Transverse colon (tissue), 4 donors: ENCODE results near the gene TPST2. TPM values are rescaled to one million over a fixed set of nuclear protein-coding genes. Genes with fewer than 3 reads are reported as not detected.

ENCODE experiments used
- DNase-seq: peaks from one replicate; pipeline ENCODE4 v3.0.0-alpha.2; 2019
- H3K27ac ChIP-seq, 4 donors: fragments of 200-600 bp; sonication (generic); 2 replicates each; pipeline ENCODE4 v1.5.1; 2016 to 2018; ENCODE audit warnings: inconsistent platforms in 4 of 4
- H3K27me3 ChIP-seq: fragments of 200-600 bp; sonication (generic); 2 replicates; pipeline ENCODE4 v1.5.1; 2017; ENCODE audit warnings: inconsistent platforms
- H3K36me3 ChIP-seq, 4 donors: fragments of 200-600 bp; sonication (generic); 2 replicates each; pipeline ENCODE4 v1.5.1; 2017 to 2019; ENCODE audit warnings: inconsistent platforms in 4 of 4
- H3K4me1 ChIP-seq, 4 donors: fragments of 200-600 bp; sonication (generic); 2 replicates each; pipeline ENCODE4 v1.5.1; 2017 to 2020; ENCODE audit warnings: inconsistent platforms in 4 of 4
- H3K4me3 ChIP-seq, 4 donors: fragments of 200-600 bp; sonication (generic); 1 replicate in 1 of 4; 2 replicates in 3 of 4; pipeline versions ENCODE4 v1.5.1 to v1.6.1; 2017 to 2019; ENCODE audit warnings: inconsistent platforms in 4 of 4
- H3K9me3 ChIP-seq, 2 donors: fragments of 200-600 bp; sonication (generic); 2 replicates each; pipeline ENCODE4 v1.5.1; 2017 to 2019; ENCODE audit warnings: inconsistent platforms in 2 of 2
- EP300 ChIP-seq: sonication (generic); formaldehyde crosslinking; IDR thresholded peaks from one replicate; pipeline ENCODE4 v1.6.1; 2017; ENCODE audit warnings: antibody characterized with exemption, low read depth
- POLR2A ChIP-seq: fragments of 450-650 bp; IDR thresholded peaks from one replicate; pipeline ENCODE4 v1.6.1; 2016; ENCODE audit warnings: antibody characterized with exemption, mild to moderate bottlenecking, moderate library complexity
- POLR2AphosphoS5 ChIP-seq, 3 donors: sonication (generic); formaldehyde crosslinking; IDR thresholded peaks; one replicate each; pipeline ENCODE4 v1.6.1; 2016; ENCODE audit warnings: antibody characterized with exemption in 3 of 3
- WGBS, 2 donors: methylation state at CpG; one replicate each; pipeline ENCODE4 v1.1.5; 2018; ENCODE audit warnings: low coverage in 1 of 2; 5-methylcytosine and 5-hydroxymethylcytosine counted together
- in situ Hi-C, 4 donors: fragments of 200-750 bp; cut with MboI; loops; one replicate each; pipeline versions ENCODE4 v1.15.0 to v1.15.1; 2017; ENCODE audit warnings: low sequenced_read_pairs in 3 of 4, low pct_ligation_motif_present in 1 of 4, low pct_unique_long_range_greater_than_20kb in 1 of 4
- intact Hi-C: fragments of 100-400 bp; cut with DNase I; formaldehyde crosslinking; loops from one replicate; pipeline ENCODE4 v1.15.1; 2023; ENCODE audit warnings: low total_unique reads
- total RNA-seq, 4 donors: library from RNA; depleted of rRNA; stranded (reverse); fragments of >200 nt; gene quantifications; one replicate each; pipeline ENCODE4 v1.1.0, GENCODE V29; 2016
- TF ChIP-seq, protein P1 (sequence below), 5 experiments: fragments of 200-600 bp in 3 of 5; fragments of 450-650 bp in 2 of 5; sonication (generic) in 3 of 5; IDR thresholded peaks; 1 replicate in 2 of 5; 2 replicates in 3 of 5; pipeline ENCODE4 v1.5.1; 2016 to 2017; ENCODE audit warnings: antibody characterized with exemption in 5 of 5, inconsistent platforms in 3 of 5, mild to moderate bottlenecking in 2 of 5, moderate library complexity in 1 of 5

Gene TPST2
- total RNA-seq, 4 donors from 2014 or later, result 14.3 to 35.6 (median 26.8) TPM

DNA sequence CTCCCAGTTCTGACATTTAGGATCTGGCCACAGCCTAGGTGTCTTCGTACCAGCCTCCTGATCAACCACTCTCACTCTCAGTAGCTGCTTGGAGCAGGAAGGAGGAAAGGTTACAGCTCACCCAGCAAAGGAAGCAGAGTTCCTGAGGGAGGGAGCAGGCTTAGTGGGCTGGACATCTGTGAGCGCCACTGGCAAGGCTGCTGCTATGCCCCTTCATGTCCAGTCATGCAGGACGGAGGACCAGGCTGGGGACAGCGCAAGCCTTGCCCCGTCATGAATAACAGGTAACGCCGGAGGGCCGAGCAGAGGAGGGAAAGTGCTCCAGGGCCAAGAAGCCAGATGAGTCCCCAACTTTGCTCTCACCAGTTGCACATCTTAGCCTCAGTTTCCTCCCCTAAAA lies 25.8 kb downstream of the TPST2 start:
- Histone ChIP-seq H3K36me3 (no peaks in the 10 kb centered on the region), H3K27me3 (no peaks in the 10 kb centered on the region), H3K4me3 (no peak overlapping the region), H3K27ac (no peak overlapping the region), H3K4me1 (no peaks in the 10 kb centered on the region), H3K9me3 (no peaks in the 10 kb centered on the region)
- no peak for DNase-seq
- 94% methylated on average over 8 of the region's 8 CpGs; no CpG with 5 or more reads in 1 of the 2 donors for WGBS, 2 donors
- intact Hi-C loops (no loop called here), in situ Hi-C loops (no loop called here)
- TF ChIP-seq POLR2A, result no peak
- no peak for TF ChIP-seq EP300
- no peak for TF ChIP-seq POLR2AphosphoS5 (IDR thresholded peaks at IDR 0.05)
- TF ChIP-seq, protein P1, sequence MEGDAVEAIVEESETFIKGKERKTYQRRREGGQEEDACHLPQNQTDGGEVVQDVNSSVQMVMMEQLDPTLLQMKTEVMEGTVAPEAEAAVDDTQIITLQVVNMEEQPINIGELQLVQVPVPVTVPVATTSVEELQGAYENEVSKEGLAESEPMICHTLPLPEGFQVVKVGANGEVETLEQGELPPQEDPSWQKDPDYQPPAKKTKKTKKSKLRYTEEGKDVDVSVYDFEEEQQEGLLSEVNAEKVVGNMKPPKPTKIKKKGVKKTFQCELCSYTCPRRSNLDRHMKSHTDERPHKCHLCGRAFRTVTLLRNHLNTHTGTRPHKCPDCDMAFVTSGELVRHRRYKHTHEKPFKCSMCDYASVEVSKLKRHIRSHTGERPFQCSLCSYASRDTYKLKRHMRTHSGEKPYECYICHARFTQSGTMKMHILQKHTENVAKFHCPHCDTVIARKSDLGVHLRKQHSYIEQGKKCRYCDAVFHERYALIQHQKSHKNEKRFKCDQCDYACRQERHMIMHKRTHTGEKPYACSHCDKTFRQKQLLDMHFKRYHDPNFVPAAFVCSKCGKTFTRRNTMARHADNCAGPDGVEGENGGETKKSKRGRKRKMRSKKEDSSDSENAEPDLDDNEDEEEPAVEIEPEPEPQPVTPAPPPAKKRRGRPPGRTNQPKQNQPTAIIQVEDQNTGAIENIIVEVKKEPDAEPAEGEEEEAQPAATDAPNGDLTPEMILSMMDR (IDR thresholded peaks at IDR 0.05), result no peak

DNA sequence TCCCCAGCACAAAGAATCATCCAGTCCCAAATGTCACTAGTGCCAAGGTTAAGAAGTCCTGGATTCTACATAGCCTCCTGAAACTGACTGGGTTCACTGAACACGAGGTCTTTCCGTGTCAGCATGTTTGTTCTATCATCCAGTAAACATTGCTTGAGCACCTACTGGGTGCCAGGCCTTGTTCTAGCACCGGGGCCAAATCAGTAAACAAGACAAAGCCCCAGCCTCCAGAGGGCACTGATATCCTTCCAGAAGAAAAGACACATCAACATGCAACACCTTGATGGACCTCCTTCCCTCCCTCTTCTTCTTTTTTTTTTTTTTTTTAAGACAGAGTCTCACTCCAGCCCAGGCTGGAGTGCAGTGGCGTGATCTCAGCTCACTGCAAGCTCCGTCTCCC lies 26.9 kb downstream of the TPST2 start:
- no peak for DNase-seq
- H3K27ac ChIP-seq, result no peak overlapping the region
- H3K27me3 ChIP-seq, result no peaks in the 10 kb centered on the region
- no peak overlapping the region for H3K4me3 ChIP-seq
- intact Hi-C loops, result no loop called here
- H3K4me1 ChIP-seq, result no peaks in the 10 kb centered on the region
- no peaks in the 10 kb centered on the region for H3K36me3 ChIP-seq
- 68 to 79% methylated on average over 3 to 5 of the region's 5 CpGs for WGBS, 2 donors
- TF ChIP-seq EP300 (no peak), POLR2A (no peak), POLR2AphosphoS5 (IDR thresholded peaks at IDR 0.05) (no peak)
- TF ChIP-seq, protein P1 (IDR thresholded peaks at IDR 0.05), result no peak
- in situ Hi-C loops, result no loop called here
- no peaks in the 10 kb centered on the region for H3K9me3 ChIP-seq

DNA sequence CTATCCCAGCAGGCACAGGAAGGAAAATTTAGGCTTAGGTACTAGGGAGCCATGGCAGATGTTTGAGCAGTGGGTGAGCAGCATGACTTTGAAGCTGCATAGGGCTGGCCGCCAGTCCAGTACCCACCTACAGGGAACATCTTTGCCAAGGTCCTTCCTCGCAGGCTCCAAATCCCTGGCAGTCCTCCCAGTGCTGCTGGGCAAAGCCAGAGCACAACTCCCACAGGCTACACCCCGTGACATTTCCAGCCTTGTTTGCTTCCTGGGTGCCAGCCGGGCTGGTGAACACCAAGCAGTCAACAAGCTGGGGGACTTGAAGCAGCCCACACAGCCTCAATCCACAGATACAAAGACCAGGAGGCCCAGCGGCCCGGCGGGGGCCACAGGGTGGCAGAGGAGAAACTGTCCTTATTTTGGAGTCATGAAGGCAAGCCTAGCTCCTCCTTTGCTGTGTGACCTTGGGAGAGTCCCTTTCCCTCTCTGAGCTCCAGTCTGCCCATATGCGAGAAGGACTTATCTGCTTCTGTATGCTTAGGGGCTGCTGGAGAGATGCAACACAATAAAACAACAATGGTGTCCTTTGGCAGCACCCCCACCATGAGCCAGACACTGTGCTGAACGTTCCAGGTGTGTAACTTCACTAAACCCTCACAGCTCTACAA lies 28.0 kb downstream of the TPST2 start:
- 68 to 84% methylated on average over 2 to 8 of the region's 9 CpGs for WGBS, 2 donors
- H3K4me3 ChIP-seq, result no peak overlapping the region
- no peaks in the 10 kb centered on the region for H3K9me3 ChIP-seq
- TF ChIP-seq POLR2A (no peak), EP300 (no peak), POLR2AphosphoS5 (IDR thresholded peaks at IDR 0.05) (no peak)
- TF ChIP-seq, protein P1 (IDR thresholded peaks at IDR 0.05), result no peak
- intact Hi-C loops (no loop called here), in situ Hi-C loops (no loop called here)
- H3K4me1 ChIP-seq, result no peaks in the 10 kb centered on the region
- H3K27me3 ChIP-seq, result no peaks in the 10 kb centered on the region
- no peak for DNase-seq
- no peak overlapping the region for H3K27ac ChIP-seq
- H3K36me3 ChIP-seq, result no peaks in the 10 kb centered on the region

DNA sequence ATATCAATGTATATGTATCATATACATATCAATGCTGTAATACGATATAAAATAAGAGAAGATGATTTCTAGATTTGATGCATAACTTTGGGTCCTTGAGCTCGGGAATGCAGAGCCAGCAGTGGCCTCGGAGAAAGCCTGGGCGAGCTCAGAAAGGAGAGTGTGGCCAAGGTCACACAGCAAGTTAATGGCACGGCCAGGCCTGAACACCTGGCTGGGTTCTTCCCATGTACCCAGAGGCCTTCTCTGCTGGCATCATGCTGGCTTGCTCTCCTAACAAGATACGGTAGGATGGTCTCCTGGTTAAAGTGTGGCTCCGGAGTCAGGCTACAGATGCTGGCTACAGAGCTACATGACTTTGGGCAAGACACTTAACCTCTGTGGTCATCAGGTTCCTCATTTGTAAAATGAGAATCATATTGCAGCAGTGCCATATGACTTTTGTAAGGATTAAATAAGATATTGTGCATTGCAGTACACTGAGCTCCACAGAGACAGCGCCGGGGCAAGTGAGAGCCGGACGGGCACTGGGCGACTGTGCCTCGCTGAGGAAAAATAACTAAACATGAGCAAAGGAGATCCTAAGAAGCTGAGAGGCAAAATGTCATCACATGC lies 29.9 kb downstream of the TPST2 start:
- in situ Hi-C loops (no loop called here), intact Hi-C loops (no loop called here)
- Histone ChIP-seq H3K4me1 (no peaks in the 10 kb centered on the region), H3K9me3 (no peaks in the 10 kb centered on the region), H3K27me3 (no peaks in the 10 kb centered on the region), H3K4me3 (no peak overlapping the region), H3K36me3 (no peaks in the 10 kb centered on the region), H3K27ac (no peak overlapping the region)
- no peak for DNase-seq
- no peak for TF ChIP-seq EP300
- no peak for TF ChIP-seq POLR2A
- TF ChIP-seq POLR2AphosphoS5 (IDR thresholded peaks at IDR 0.05), result no peak
- TF ChIP-seq, protein P1 (IDR thresholded peaks at IDR 0.05), result no peak
- WGBS, 2 donors, result 88 to 94% methylated on average over 4 to 13 of the region's 13 CpGs
